K562 (cell line): ENCODE measurements around the gene ERBB4. TPM values are rescaled to one million over a fixed set of nuclear protein-coding genes. Genes with fewer than 3 reads are reported as not detected.

Experiments
- ATAC-seq: fragments of 200-7000 bp; cut with Tn5 transposase; 3 replicates; pipeline ENCODE4 v1.9.1; 2020; ENCODE audit warnings: moderate library complexity
- BruUV-seq: library from RNA; stranded (reverse); fragments of 400-500 nt; replicated peaks from 2 replicates; lab custom pipeline; 2021; lab: Mats Ljungman, UMichigan
- CTCF ChIA-PET: fragments of 300-600 bp; formaldehyde crosslinking; extraction: SDS; loops from one replicate; lab custom pipeline; 2021; ENCODE audit warnings: low intra/inter-chr PET ratio; lab: Yijun Ruan, JAX
- POLR2A ChIA-PET: fragments of 300-600, 350-650 bp; sonication (Branson Sonifier 250); formaldehyde crosslinking; extraction: SDS; loops from one replicate; lab custom pipeline; 2021; ENCODE audit warnings: antibody characterized with exemption, inconsistent platforms; lab: Yijun Ruan, JAX
- DNase-seq, 4 experiments: peaks; one replicate each; pipeline versions ENCODE4 v3.0.0 to v3.0.0-alpha.2; 2011 to 2018; ENCODE audit warnings: low spot score in 3 of 4, mixed read lengths in 3 of 4; ENCODE audit errors: extremely low read depth in 1 of 4
- FAIRE-seq: peaks from 2 replicates; lab custom pipeline; 2011; peaks lifted over from hg19 to GRCh38; lab: Jason Lieb, UNC
- H2AFZ ChIP-seq: 2 replicates; pipeline ENCODE4 v1.6.0; 2011; ENCODE audit warnings: low read depth, low read length, control low read depth, inconsistent platforms
- H3K27ac ChIP-seq: fragments of 200-600 bp; 3 replicates; pipeline ENCODE4 v1.8.0; 2011; ENCODE audit warnings: low read depth, mild to moderate bottlenecking, control low read depth, inconsistent platforms, low read length, moderate library complexity, mixed read lengths; ENCODE audit errors: extremely low read depth
- H3K27me3 ChIP-seq, 2 experiments: fragments of 300-600 bp in 1 of 2; 2 replicates in 1 of 2; 3 replicates in 1 of 2; pipeline versions ENCODE4 v1.6.0 to v1.8.0; 2011; ENCODE audit warnings: inconsistent platforms in 2 of 2, low read length in 2 of 2, mild to moderate bottlenecking in 1 of 2, mixed read lengths in 1 of 2, moderate library complexity in 1 of 2; ENCODE audit not compliant: control insufficient read depth in 2 of 2, insufficient read depth in 2 of 2
- H3K36me3 ChIP-seq: fragments of 300-600 bp; 3 replicates; pipeline ENCODE4 v1.8.0; 2011; ENCODE audit warnings: mild to moderate bottlenecking, low read length, inconsistent platforms; ENCODE audit not compliant: control insufficient read depth, insufficient read depth
- H3K4me1 ChIP-seq, 2 experiments: fragments of 200-600 bp in 1 of 2; replicated peaks in 1 of 2; 2 replicates in 1 of 2; 3 replicates in 1 of 2; pipeline versions ENCODE4 v1.5.1 to v1.8.0; 2011; ENCODE audit warnings: inconsistent platforms in 2 of 2, low read length in 2 of 2, mild to moderate bottlenecking in 1 of 2, mixed read lengths in 1 of 2, moderate library complexity in 1 of 2; ENCODE audit not compliant: control insufficient read depth in 2 of 2, insufficient read depth in 2 of 2
- H3K4me2 ChIP-seq: 2 replicates; pipeline ENCODE4 v1.6.1; 2011; ENCODE audit warnings: low read length, control low read depth, inconsistent platforms, mixed read lengths; ENCODE audit not compliant: insufficient read depth
- H3K4me3 ChIP-seq: fragments of 200-600 bp; sonication (generic), shearing (Covaris generic); 2 replicates; pipeline ENCODE4 v1.5.1; 2016; ENCODE audit warnings: control low read depth, inconsistent platforms
- H3K79me2 ChIP-seq: fragments of 200-600 bp; 3 replicates; pipeline ENCODE4 v1.8.0; 2011; ENCODE audit warnings: low read length, inconsistent platforms; ENCODE audit not compliant: control insufficient read depth, insufficient read depth
- H3K9ac ChIP-seq, 2 experiments: 2 replicates each; pipeline versions ENCODE4 v1.6.0 to v1.6.1; 2011; ENCODE audit warnings: low read depth in 2 of 2, low read length in 2 of 2, control low read depth in 1 of 2, inconsistent platforms in 1 of 2, mild to moderate bottlenecking in 1 of 2, mixed read lengths in 1 of 2; ENCODE audit not compliant: insufficient read depth in 1 of 2
- H3K9me1 ChIP-seq: one replicate; pipeline ENCODE4 v1.6.0; 2011; ENCODE audit warnings: inconsistent platforms, mild to moderate bottlenecking, low read length, moderate library complexity; ENCODE audit not compliant: control insufficient read depth, insufficient read depth
- H3K9me3 ChIP-seq: replicated peaks from 2 replicates; pipeline ENCODE4 v1.5.1; 2011; ENCODE audit warnings: low read depth, low read length, inconsistent platforms; ENCODE audit not compliant: control insufficient read depth, insufficient read depth
- H4K20me1 ChIP-seq: replicated peaks from 2 replicates; pipeline ENCODE4 v1.6.1; 2011; ENCODE audit warnings: low read length, inconsistent platforms, mixed read lengths; ENCODE audit not compliant: control insufficient read depth, insufficient read depth
- BRD9 ChIP-seq: fragments of 450-650 bp; IDR thresholded peaks from 2 replicates; pipeline ENCODE4 v1.6.1; 2018; ENCODE audit warnings: low read depth; ENCODE audit not compliant: partially characterized antibody
- CREBBP ChIP-seq: IDR thresholded peaks from one replicate; pipeline ENCODE4 v1.6.1; 2012; ENCODE audit warnings: low read depth, mild to moderate bottlenecking, control low read depth, inconsistent platforms, low read length
- FIP1L1 ChIP-seq: fragments of 200-400 bp; formaldehyde crosslinking; IDR thresholded peaks from 2 replicates; pipeline ENCODE4 v1.6.1; 2018; ENCODE audit warnings: mild to moderate bottlenecking, low read depth, low read length; ENCODE audit not compliant: poor library complexity, severe bottlenecking
- GATAD2B ChIP-seq: fragments of 450-650 bp; IDR thresholded peaks from 2 replicates; pipeline ENCODE4 v1.6.1; 2017; ENCODE audit warnings: mild to moderate bottlenecking, borderline replicate concordance
- GTF2F1 ChIP-seq: IDR thresholded peaks from 2 replicates; pipeline ENCODE4 v1.6.1; 2011; ENCODE audit warnings: low read depth, low read length, improper control_type of control experiment
- HDAC2 ChIP-seq: fragments of 450-650 bp; IDR thresholded peaks from 2 replicates; pipeline ENCODE4 v1.6.1; 2016; ENCODE audit warnings: mild to moderate bottlenecking
- L3MBTL2 ChIP-seq: fragments of 450-650 bp; IDR thresholded peaks from 2 replicates; pipeline ENCODE4 v1.6.1; 2016; ENCODE audit warnings: mild to moderate bottlenecking, moderate library complexity
- LARP7 ChIP-seq: fragments of 450-650 bp; IDR thresholded peaks from 2 replicates; pipeline ENCODE4 v1.6.1; 2016
- MLX ChIP-seq, 2 experiments: fragments of 450-650 bp in 1 of 2; sonication (generic) in 1 of 2; formaldehyde crosslinking; conservative IDR thresholded peaks; 2 replicates each; pipeline versions ENCODE4 v1.4.0 to v1.8.1; 2020 to 2022; ENCODE audit warnings: mild to moderate bottlenecking in 1 of 2, missing genetic modification reagents in 1 of 2
- MXI1 ChIP-seq: IDR thresholded peaks from 2 replicates; pipeline ENCODE4 v1.6.1; 2011; ENCODE audit warnings: low read depth, mild to moderate bottlenecking, improper control_type of control experiment, low read length
- PML ChIP-seq: IDR thresholded peaks from 2 replicates; pipeline ENCODE4 v1.6.1; 2012; ENCODE audit warnings: low read length, inconsistent platforms
- PREB ChIP-seq: sonication (generic); formaldehyde crosslinking; IDR thresholded peaks from 2 replicates; pipeline ENCODE4 v1.8.1; 2023; ENCODE audit warnings: mild to moderate bottlenecking, missing genetic modification reagents
- PURB ChIP-seq: sonication (generic); formaldehyde crosslinking; IDR thresholded peaks from 2 replicates; pipeline ENCODE4 v1.9.0; 2021; ENCODE audit warnings: low read depth, mild to moderate bottlenecking, missing genetic modification reagents
- RFX5 ChIP-seq: IDR thresholded peaks from 2 replicates; pipeline ENCODE4 v1.6.1; 2011; ENCODE audit warnings: low read depth, mild to moderate bottlenecking, improper control_type of control experiment, low read length
- SIN3A ChIP-seq, 2 experiments: fragments of 150-350 bp in 1 of 2; IDR thresholded peaks; 2 replicates each; pipeline ENCODE4 v1.6.1; 2011 to 2016; ENCODE audit warnings: borderline replicate concordance in 2 of 2, low read depth in 2 of 2, low read length in 2 of 2, mild to moderate bottlenecking in 2 of 2, moderate library complexity in 2 of 2; ENCODE audit not compliant: control insufficient read depth in 1 of 2
- STAT5B ChIP-seq: fragments of 250-450 bp; sonication (Bioruptor Pico); IDR thresholded peaks from 2 replicates; pipeline ENCODE4 v1.8.0; 2021; ENCODE audit warnings: mild to moderate bottlenecking, inconsistent platforms
- TRIM28 ChIP-seq: fragments of 450-650 bp; IDR thresholded peaks from 2 replicates; pipeline ENCODE4 v1.6.1; 2017
- ZNF764 ChIP-seq: fragments of 250-450 bp; sonication (Bioruptor Pico); IDR thresholded peaks from 2 replicates; pipeline ENCODE4 v1.4.0; 2020; ENCODE audit warnings: low read depth, mild to moderate bottlenecking, moderate library complexity
- ZNF785 ChIP-seq: fragments of 250-450 bp; sonication (Bioruptor Pico); IDR thresholded peaks from 2 replicates; pipeline ENCODE4 v1.4.0; 2020; ENCODE audit warnings: mild to moderate bottlenecking
- in situ Hi-C: fragments of 300-500 bp; cut with MboI; formaldehyde crosslinking; loops from 4 replicates; pipeline ENCODE4 v1.15.0; 2018; ENCODE audit warnings: inconsistent platforms, mixed read lengths
- intact Hi-C: fragments of 100-400 bp; cut with micrococcal nuclease; formaldehyde crosslinking; loops from 2 replicates; pipeline ENCODE4 v1.14.2; 2022
- polyA plus RNA-seq, 8 experiments: library from polyadenylated mRNA; depleted of rRNA in 4 of 8; stranded (reverse) in 5 of 8; unstranded in 3 of 8; fragments of >200 nt; fragmentation: Nextera tagmentation in 2 of 8; fragmentation: Illumina TruSeq in 1 of 8; extraction: Ambion mirVana in 2 of 8; extraction: Trizol in 1 of 8; gene quantifications; 2 replicates each; pipeline versions ENCODE4 v1.2.1 to v1.2.3, GENCODE V29; 2011 to 2014; ENCODE audit warnings: inconsistent platforms in 1 of 8, missing spikeins in 1 of 8
- total RNA-seq, 7 experiments: library from RNA; depleted of rRNA in 6 of 7; stranded (reverse); fragments of >200 nt in 6 of 7; fragmentation: Illumina TruSeq in 2 of 7; extraction: Trizol in 2 of 7; gene quantifications; 2 replicates each; pipeline versions ENCODE4 v1.2.1 to v1.2.3, GENCODE V29; 2011 to 2021; ENCODE audit warnings: low replicate concordance in 1 of 7

Gene ERBB4
- total and polyA plus RNA-seq, 9 of the 15 experiments (the other 6 are each of a cell fraction or from before 2014, with no cell fraction given) = not detected

- intact Hi-C loops = no loop called here
- Histone ChIP-seq H3K9me3 (no peaks in the 10 kb centered on the region), H3K9me1 (no peaks in the 10 kb centered on the region), H3K9ac (no peak overlapping the region), H3K79me2 (no peaks in the 10 kb centered on the region), H4K20me1 (no peaks in the 10 kb centered on the region), H3K36me3 (no peaks in the 10 kb centered on the region), H3K27ac (no peak overlapping the region), H3K4me2 (no peak overlapping the region), H3K27me3 (no peaks in the 10 kb centered on the region), H3K4me1 (no peaks in the 10 kb centered on the region), H2AFZ (no peak overlapping the region), H3K4me3 (no peak overlapping the region)
- no TSS peak for BruUV-seq
- ATAC-seq (no peak), DNase-seq (no peak), FAIRE-seq (no peak)
- TF ChIP-seq LARP7 = no peak
- TF ChIP-seq L3MBTL2 = no peak
- no peak for TF ChIP-seq GATAD2B
- no peak for TF ChIP-seq GTF2F1
- TF ChIP-seq RFX5 = no peak
- TF ChIP-seq STAT5B (CRISPR knock-in tag) = no peak
- TF ChIP-seq FIP1L1 = no peak
- no peak for TF ChIP-seq ZNF764 (CRISPR knock-in tag)
- no peak for TF ChIP-seq MXI1
- no peak for TF ChIP-seq MLX (CRISPR knock-in tag; conservative IDR thresholded peaks at IDR 0.05)
- no peak for TF ChIP-seq SIN3A (IDR thresholded peaks at IDR 0.05; ENCODE audit: borderline replicate concordance in 2 of 2, control insufficient read depth in 1 of 2, low read depth in 2 of 2, low read length in 2 of 2)
- TF ChIP-seq PREB (CRISPR knock-in tag) = no peak
- TF ChIP-seq PURB (CRISPR knock-in tag) = no peak
- TF ChIP-seq PML = no peak
- no peak for TF ChIP-seq CREBBP
- TF ChIP-seq HDAC2 = no peak
- no peak for TF ChIP-seq ZNF785 (CRISPR knock-in tag)
- no peak for TF ChIP-seq TRIM28
- no peak for TF ChIP-seq BRD9
- CTCF ChIA-PET = no interaction called here
- POLR2A ChIA-PET = no interaction called here
- in situ Hi-C loops = no loop called here
Observed at GRCh38 chr2:212098966-212099365, 439.6 kb downstream of the ERBB4 start.
